Muscle of leg (tissue), 11 donors: ENCODE measurements around the gene ADGRL1. TPM values are rescaled to one million over a fixed set of nuclear protein-coding genes. Genes with fewer than 3 reads are reported as not detected.
"Not testable (repeated sequence)": the region's sequence is repeated elsewhere in the genome, so short reads cannot be mapped to it uniquely, and the experiment has no call there.

Source experiments
- DNase-seq: peaks from one replicate; pipeline ENCODE4 v3.0.0; 2013
- H3K27ac ChIP-seq: one replicate; pipeline ENCODE4 v1.5.1; 2013; ENCODE audit warnings: mild to moderate bottlenecking, low read length, control low read depth
- H3K27me3 ChIP-seq: one replicate; pipeline ENCODE4 v1.6.1; 2013; ENCODE audit warnings: low read length; ENCODE audit not compliant: control insufficient read depth, insufficient read depth
- H3K36me3 ChIP-seq: one replicate; pipeline ENCODE4 v1.6.1; 2013; ENCODE audit warnings: low read length; ENCODE audit not compliant: control insufficient read depth, insufficient read depth
- H3K4me1 ChIP-seq: one replicate; pipeline ENCODE4 v1.6.1; 2013; ENCODE audit warnings: low read length; ENCODE audit not compliant: control insufficient read depth, insufficient read depth
- H3K4me3 ChIP-seq: one replicate; pipeline ENCODE4 v1.5.1; 2013; ENCODE audit warnings: low read length, control low read depth
- H3K9me3 ChIP-seq: replicated peaks from 2 replicates; pipeline ENCODE4 v1.6.1; 2013; ENCODE audit warnings: low read depth, low read length; ENCODE audit not compliant: control insufficient read depth
- WGBS: methylation state at CpG from one replicate; pipeline ENCODE4 v1.1.5; 2013; ENCODE audit warnings: missing lambda C conversion rate; ENCODE audit not compliant: insufficient coverage; 5-methylcytosine and 5-hydroxymethylcytosine counted together
- polyA plus RNA-seq, 8 donors: library from polyadenylated mRNA; unstranded; fragments of 120-200 nt; gene quantifications; one replicate each; pipeline versions ENCODE4 v1.2.1 to v1.2.3, GENCODE V29; 2013; ENCODE audit warnings: inconsistent platforms in 1 of 8, low replicate concordance in 1 of 8; ENCODE audit not compliant: insufficient read length in 8 of 8, insufficient read depth in 1 of 8
- total RNA-seq: library from RNA; stranded (reverse); fragments of 120-200 nt; gene quantifications from one replicate; pipeline ENCODE4 v1.2.4, GENCODE V29; 2013

ADGRL1 gene
- total and polyA plus RNA-seq, 9 donors = 7.8 to 28.0 (median 20.9) TPM

DNA sequence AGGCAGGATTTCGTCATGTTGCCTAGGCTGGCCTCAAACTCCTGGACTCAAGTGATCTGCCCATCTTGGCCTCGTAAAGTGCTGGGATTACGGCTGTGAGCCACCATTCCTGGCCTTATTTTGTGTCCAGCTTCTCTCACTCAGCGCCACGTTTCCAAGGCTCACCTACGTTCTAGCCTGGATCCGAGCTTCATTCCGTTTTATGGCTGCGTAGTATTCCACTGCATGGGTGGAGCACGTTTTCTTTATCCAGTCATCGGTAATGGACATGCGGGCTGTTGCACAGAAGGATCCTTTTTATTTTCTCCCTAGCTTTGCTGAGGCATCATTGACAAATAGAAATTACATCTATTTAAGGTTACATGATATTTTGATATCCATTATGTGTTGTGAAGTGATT, 16.6 kb downstream of the ADGRL1 start:
- 96% methylated on average over 10 of the region's 12 CpGs for WGBS
- no peak overlapping the region for H3K27ac ChIP-seq
- no peaks in the 10 kb centered on the region for H3K4me1 ChIP-seq
- no peak overlapping the region for H3K4me3 ChIP-seq
- H3K36me3 ChIP-seq = no peaks in the 10 kb centered on the region
- H3K9me3 ChIP-seq = no peaks in the 10 kb centered on the region
- no peak for DNase-seq
- H3K27me3 ChIP-seq = no peaks in the 10 kb centered on the region

DNA sequence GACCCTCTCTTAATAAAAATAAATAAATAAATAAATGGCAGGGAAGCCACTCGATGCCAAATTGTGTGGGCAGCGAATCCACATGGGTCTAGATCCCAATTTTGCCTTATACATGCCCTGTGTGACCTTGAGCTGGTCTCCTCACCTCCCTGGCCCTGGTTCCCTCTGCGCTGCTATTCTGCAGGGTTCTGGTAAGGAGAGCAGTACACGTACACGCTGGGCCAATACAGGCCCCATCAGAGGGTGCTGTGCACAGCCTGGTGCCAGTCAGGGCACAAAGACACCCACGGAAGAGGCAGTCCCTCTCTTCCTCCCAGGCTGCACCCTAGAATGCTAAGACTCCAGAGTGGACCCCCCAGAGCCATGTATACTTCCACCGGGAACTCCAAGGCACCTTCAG, 17.9 kb downstream of the ADGRL1 start:
- not testable (repeated sequence) for H3K27me3 ChIP-seq, H3K9me3 ChIP-seq, H3K4me3 ChIP-seq, H3K27ac ChIP-seq, DNase-seq, H3K36me3 ChIP-seq
- peaks cover 11% of the 10 kb centered on the region for H3K4me1 ChIP-seq
- 88% methylated on average over 4 of the region's 7 CpGs for WGBS

- Histone ChIP-seq H3K27ac (no peak overlapping the region), H3K36me3 (no peaks in the 10 kb centered on the region), H3K9me3 (no peaks in the 10 kb centered on the region), H3K4me1 (peaks cover 13% of the 10 kb centered on the region), H3K4me3 (no peak overlapping the region), H3K27me3 (no peaks in the 10 kb centered on the region)
- no peak for DNase-seq
- 72% methylated on average over 5 of the region's 12 CpGs for WGBS
These were observed 18.4 kb downstream of the ADGRL1 start for GRCh38 chr19:14187561-14187960.

GRCh38 chr19:14186684-14187083, 19.3 kb downstream of the ADGRL1 start:
- H3K4me3 ChIP-seq, H3K36me3 ChIP-seq, DNase-seq, H3K27ac ChIP-seq, H3K9me3 ChIP-seq, H3K27me3 ChIP-seq: not testable (repeated sequence)
- 76% methylated on average over 9 of the region's 9 CpGs for WGBS
- H3K4me1 ChIP-seq = peaks cover 19% of the 10 kb centered on the region

DNA sequence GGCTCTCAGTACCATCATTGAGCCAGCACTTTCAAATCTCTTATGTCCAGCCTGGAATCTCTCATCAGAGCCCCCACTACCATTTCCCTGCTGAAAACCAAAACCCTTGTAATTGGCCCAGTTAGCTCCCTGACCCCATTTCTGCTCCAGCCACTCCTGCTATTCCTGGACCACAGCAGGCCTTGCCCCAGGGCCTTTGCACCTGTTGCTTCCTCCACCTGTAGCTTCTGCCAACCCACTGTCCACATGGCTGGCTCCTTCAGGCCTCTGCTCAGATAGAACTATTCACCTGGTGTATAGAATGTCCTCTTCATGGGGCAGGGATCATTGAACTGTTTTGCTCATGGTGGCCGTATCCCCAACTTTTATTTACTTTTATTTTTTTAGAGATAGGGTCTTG, 20.3 kb downstream of the ADGRL1 start:
- WGBS = no CpG with 5 or more reads among the region's 1 CpG
- not testable (repeated sequence) for H3K9me3 ChIP-seq, DNase-seq, H3K36me3 ChIP-seq, H3K27me3 ChIP-seq, H3K27ac ChIP-seq, H3K4me3 ChIP-seq
- peaks cover 19% of the 10 kb centered on the region for H3K4me1 ChIP-seq

DNA sequence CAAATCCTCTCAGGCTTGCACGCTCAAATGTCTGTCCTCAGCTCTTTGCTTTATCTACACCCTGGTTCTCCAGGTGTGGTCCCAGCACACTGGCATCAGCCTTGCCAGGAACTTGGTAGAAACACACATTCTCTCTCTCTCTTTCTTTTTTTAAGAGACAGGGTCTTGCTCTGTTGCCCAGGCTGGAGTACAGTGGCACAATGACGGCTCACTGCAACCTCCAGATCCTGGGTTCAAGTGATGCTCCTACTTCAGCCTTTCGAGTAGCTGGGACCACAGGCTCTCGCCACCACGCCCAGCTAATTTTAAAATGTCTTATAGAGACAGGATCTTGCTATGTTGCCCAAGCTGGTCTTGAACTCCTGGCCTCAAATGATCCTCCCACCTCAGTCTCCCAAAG, 20.8 kb downstream of the ADGRL1 start:
- peaks cover 6% of the 10 kb centered on the region for H3K36me3 ChIP-seq
- H3K4me1 ChIP-seq = peaks cover 19% of the 10 kb centered on the region
- no peak for DNase-seq
- no peaks in the 10 kb centered on the region for H3K27me3 ChIP-seq
- 96% methylated on average over 5 of the region's 5 CpGs for WGBS
- H3K27ac ChIP-seq = no peak overlapping the region
- H3K4me3 ChIP-seq = no peak overlapping the region
- H3K9me3 ChIP-seq = no peaks in the 10 kb centered on the region

DNA sequence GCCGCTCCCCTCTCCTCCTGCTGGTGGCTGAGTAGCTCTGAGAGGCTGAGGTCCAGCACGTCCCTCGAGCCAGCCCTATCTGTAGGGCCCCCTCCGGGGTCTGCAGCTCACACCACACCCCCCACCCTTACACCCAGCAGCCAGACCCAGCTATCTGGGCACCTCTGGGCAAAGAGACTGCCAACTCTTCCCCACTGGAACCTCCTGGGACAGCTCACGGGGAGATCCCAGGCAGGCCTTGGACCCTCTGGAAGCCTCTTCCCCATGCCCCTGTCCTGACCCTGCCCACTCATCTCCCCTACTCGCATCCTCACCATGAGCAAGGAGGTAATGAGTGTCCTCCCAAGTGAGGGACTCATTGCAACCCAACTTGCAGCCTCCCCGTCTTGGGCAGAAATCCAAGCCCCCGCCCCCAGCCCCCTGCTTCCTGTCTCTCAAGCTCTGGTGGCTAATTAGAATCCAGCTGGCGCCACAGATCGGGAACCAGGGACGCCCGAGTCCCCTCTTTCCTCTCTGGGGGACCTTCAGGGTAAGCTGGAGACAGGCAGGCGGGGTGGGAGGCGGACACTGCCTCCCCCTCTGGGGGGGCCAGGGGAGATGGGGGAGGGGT, 22.1 kb downstream of the ADGRL1 start:
- peaks cover 6% of the 10 kb centered on the region for H3K36me3 ChIP-seq
- H3K27me3 ChIP-seq = no peaks in the 10 kb centered on the region
- H3K4me3 ChIP-seq = no peak overlapping the region
- DNase-seq = peak; percentile 51
- WGBS = 22% methylated on average over 4 of the region's 14 CpGs
- no peak overlapping the region for H3K27ac ChIP-seq
- H3K4me1 ChIP-seq = peaks cover 19% of the 10 kb centered on the region
- H3K9me3 ChIP-seq = no peaks in the 10 kb centered on the region

GRCh38 chr19:14182476-14182875, 23.5 kb downstream of the ADGRL1 start:
- 66% methylated on average over 5 of the region's 8 CpGs for WGBS
- Histone ChIP-seq H3K27ac (no peak overlapping the region), H3K4me1 (peaks cover 19% of the 10 kb centered on the region), H3K9me3 (no peaks in the 10 kb centered on the region), H3K36me3 (peaks cover 9% of the 10 kb centered on the region), H3K4me3 (no peak overlapping the region), H3K27me3 (no peaks in the 10 kb centered on the region)
- no peak for DNase-seq

- H3K9me3 ChIP-seq = no peaks in the 10 kb centered on the region
- H3K4me3 ChIP-seq = no peak overlapping the region
- no peaks in the 10 kb centered on the region for H3K27me3 ChIP-seq
- H3K27ac ChIP-seq = no peak overlapping the region
- H3K36me3 ChIP-seq = peaks cover 14% of the 10 kb centered on the region
- peaks cover 19% of the 10 kb centered on the region for H3K4me1 ChIP-seq
- WGBS = 69% methylated on average over 4 of the region's 6 CpGs
- DNase-seq = no peak
These were observed 24.1 kb downstream of the ADGRL1 start for GRCh38 chr19:14181906-14182305.

- not testable (repeated sequence) for DNase-seq, H3K27ac ChIP-seq
- WGBS = 84% methylated on average over 10 of the region's 12 CpGs
These were observed 24.8 kb downstream of the ADGRL1 start for GRCh38 chr19:14181199-14181598.

DNA sequence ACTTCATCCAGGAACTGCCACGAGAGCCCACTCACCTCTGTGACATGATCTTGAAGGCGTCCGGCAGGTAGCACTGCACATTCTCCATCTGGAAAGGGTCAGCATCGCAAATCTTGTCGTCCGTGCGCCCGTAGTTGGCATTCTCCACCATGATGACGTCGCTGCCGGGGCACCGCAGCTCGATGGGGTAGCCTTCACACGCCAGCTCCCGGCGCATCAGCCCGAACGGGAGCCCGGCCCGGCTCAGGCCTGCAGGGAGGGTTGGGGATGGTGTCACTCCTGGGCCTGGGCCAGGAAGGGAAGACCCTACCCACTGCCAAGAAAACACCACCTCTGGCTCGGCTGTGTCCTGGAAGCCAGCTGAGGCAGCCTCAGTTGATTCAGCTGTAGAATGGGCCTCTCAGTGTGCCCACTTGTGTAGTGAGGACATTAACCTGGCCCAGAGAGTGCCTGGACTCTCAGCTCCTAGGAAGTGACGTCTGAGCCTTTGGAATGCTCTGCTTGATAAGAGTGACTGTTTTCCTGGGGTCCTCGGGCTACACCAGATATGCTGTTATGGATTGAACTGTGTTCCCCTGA, 28.4 kb downstream of the ADGRL1 start:
- Histone ChIP-seq H3K4me1 (peaks cover 6% of the 10 kb centered on the region), H3K36me3 (peaks cover 32% of the 10 kb centered on the region), H3K9me3 (no peaks in the 10 kb centered on the region), H3K27me3 (no peaks in the 10 kb centered on the region), H3K4me3 (no peak overlapping the region), H3K27ac (no peak overlapping the region)
- no peak for DNase-seq
- WGBS = 73% methylated on average over 10 of the region's 23 CpGs

More at GRCh38 chr19:14181199-14181598, 24.8 kb downstream of the ADGRL1 start:
- Histone ChIP-seq H3K36me3 (peaks cover 17% of the 10 kb centered on the region), H3K4me1 (peaks cover 19% of the 10 kb centered on the region)
- H3K9me3 ChIP-seq, H3K4me3 ChIP-seq, H3K27me3 ChIP-seq: not testable (repeated sequence)
